Natural killer cell (primary cell): Measurements from ENCODE around the gene ATOH8. TPM values are rescaled to one million over a fixed set of nuclear protein-coding genes. Genes with fewer than 3 reads are reported as not detected.

Source experiments
- ATAC-seq, 3 donors: fragments of 150-1000 bp in 2 of 3; fragments of 200-7000 bp in 1 of 3; cut with Tn5 transposase; 1 replicate in 1 of 3; 2 replicates in 2 of 3; pipeline ENCODE4 v1.10.0; 2021; ENCODE audit warnings: mild to moderate bottlenecking in 2 of 3, moderate library complexity in 2 of 3
- DNase-seq, 2 donors: peaks; one replicate each; pipeline versions ENCODE4 v3.0.0 to v3.0.0-alpha.2; 2013 to 2021; ENCODE audit warnings: mixed read lengths in 1 of 2
- H3K27ac ChIP-seq: one replicate; pipeline ENCODE4 v1.5.1; 2013; ENCODE audit warnings: mild to moderate bottlenecking, low read length
- H3K27me3 ChIP-seq: one replicate; pipeline ENCODE4 v1.6.1; 2013; ENCODE audit warnings: low read length; ENCODE audit not compliant: control insufficient read depth, insufficient read depth
- H3K36me3 ChIP-seq: one replicate; pipeline ENCODE4 v1.6.1; 2013; ENCODE audit warnings: low read length; ENCODE audit not compliant: control insufficient read depth, insufficient read depth
- H3K4me1 ChIP-seq: one replicate; pipeline ENCODE4 v1.6.1; 2013; ENCODE audit warnings: low read length; ENCODE audit not compliant: control insufficient read depth, insufficient read depth
- H3K4me3 ChIP-seq: one replicate; pipeline ENCODE4 v1.5.1; 2013; ENCODE audit warnings: low read length
- H3K9me3 ChIP-seq: one replicate; pipeline ENCODE4 v1.6.1; 2013; ENCODE audit warnings: low read length; ENCODE audit not compliant: control insufficient read depth, insufficient read depth
- H3K27ac Mint-ChIP-seq, 2 donors: one replicate each; pipeline ENCODE4 v1.8.0; 2022; ENCODE audit warnings: mild to moderate bottlenecking in 2 of 2, mixed read lengths in 2 of 2, moderate library complexity in 1 of 2
- H3K27me3 Mint-ChIP-seq, 2 donors: one replicate each; pipeline ENCODE4 v1.8.0; 2022; ENCODE audit warnings: low read depth in 2 of 2, mixed read lengths in 2 of 2
- H3K36me3 Mint-ChIP-seq: one replicate; pipeline ENCODE4 v1.8.0; 2022; ENCODE audit warnings: mixed read lengths
- H3K4me1 Mint-ChIP-seq, 2 donors: one replicate each; pipeline ENCODE4 v1.8.0; 2022; ENCODE audit warnings: mixed read lengths in 2 of 2
- H3K4me3 Mint-ChIP-seq: one replicate; pipeline ENCODE4 v1.8.0; 2022; ENCODE audit warnings: mild to moderate bottlenecking, moderate library complexity, mixed read lengths
- H3K9me3 Mint-ChIP-seq, 2 donors: one replicate each; pipeline ENCODE4 v1.8.0; 2022; ENCODE audit warnings: mixed read lengths in 2 of 2
- WGBS: methylation state at CpG from one replicate; pipeline ENCODE4 v1.1.7; 2013; ENCODE audit warnings: missing lambda C conversion rate; ENCODE audit not compliant: insufficient coverage; 5-methylcytosine and 5-hydroxymethylcytosine counted together
- intact Hi-C: fragments of 100-400 bp; cut with micrococcal nuclease; formaldehyde crosslinking; loops from one replicate; pipeline ENCODE4 v1.14.2; 2022
- total RNA-seq, 4 donors: library from RNA; stranded (reverse); fragments of 120-200 nt in 1 of 4; gene quantifications; one replicate each; pipeline versions ENCODE4 v1.2.3 to v1.2.4, GENCODE V29; 2013 to 2022
- TF ChIP-seq, protein P1 (sequence below): fragments of 200-600 bp; IDR thresholded peaks from one replicate; pipeline ENCODE4 v1.8.0; 2022; ENCODE audit warnings: antibody characterized with exemption

The ATOH8 gene
- total RNA-seq, 3 donors from 2014 or later (not counting 1 experiment from before 2014, with no cell fraction given): 0.23 TPM; not detected in 2

DNA sequence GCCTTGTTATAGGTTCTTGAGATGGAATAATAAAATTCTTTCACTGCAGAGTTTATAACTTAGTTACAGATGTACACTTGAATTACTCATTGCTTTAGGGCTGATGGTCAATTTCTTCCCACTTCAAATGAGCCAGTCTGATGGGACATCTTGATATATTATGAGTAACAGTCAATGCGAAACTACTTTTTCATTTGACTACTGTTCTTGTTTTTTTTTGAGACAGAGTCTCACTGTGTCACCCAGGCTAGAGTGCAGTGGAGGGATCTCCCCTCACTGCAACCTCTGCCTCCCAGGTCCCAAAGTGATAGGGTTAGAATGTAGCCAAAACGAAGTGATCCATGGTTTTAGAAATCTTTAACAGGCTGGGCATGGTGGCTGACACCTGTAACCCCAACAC lies 77.9 kb downstream of the ATOH8 start:
- Mint-ChIP-seq H3K9me3 (no peaks in the 10 kb centered on the region), H3K27me3 (no peaks in the 10 kb centered on the region), H3K27ac (no peak overlapping the region), H3K4me1 (peaks cover 19 to 21% of the 10 kb centered on the region in 2 donors), H3K4me3 (no peak overlapping the region), H3K36me3 (no peaks in the 10 kb centered on the region)
- H3K9me3 ChIP-seq: no peaks in the 10 kb centered on the region
- no peaks in the 10 kb centered on the region for H3K36me3 ChIP-seq
- H3K27me3 ChIP-seq: no peaks in the 10 kb centered on the region
- peaks cover 12% of the 10 kb centered on the region for H3K4me1 ChIP-seq
- ATAC-seq (no peak), DNase-seq (no peak)
- H3K4me3 ChIP-seq: no peak overlapping the region
- WGBS: 88% methylated on average over 2 of the region's 2 CpGs
- H3K27ac ChIP-seq: no peak overlapping the region
- TF ChIP-seq, protein P1, sequence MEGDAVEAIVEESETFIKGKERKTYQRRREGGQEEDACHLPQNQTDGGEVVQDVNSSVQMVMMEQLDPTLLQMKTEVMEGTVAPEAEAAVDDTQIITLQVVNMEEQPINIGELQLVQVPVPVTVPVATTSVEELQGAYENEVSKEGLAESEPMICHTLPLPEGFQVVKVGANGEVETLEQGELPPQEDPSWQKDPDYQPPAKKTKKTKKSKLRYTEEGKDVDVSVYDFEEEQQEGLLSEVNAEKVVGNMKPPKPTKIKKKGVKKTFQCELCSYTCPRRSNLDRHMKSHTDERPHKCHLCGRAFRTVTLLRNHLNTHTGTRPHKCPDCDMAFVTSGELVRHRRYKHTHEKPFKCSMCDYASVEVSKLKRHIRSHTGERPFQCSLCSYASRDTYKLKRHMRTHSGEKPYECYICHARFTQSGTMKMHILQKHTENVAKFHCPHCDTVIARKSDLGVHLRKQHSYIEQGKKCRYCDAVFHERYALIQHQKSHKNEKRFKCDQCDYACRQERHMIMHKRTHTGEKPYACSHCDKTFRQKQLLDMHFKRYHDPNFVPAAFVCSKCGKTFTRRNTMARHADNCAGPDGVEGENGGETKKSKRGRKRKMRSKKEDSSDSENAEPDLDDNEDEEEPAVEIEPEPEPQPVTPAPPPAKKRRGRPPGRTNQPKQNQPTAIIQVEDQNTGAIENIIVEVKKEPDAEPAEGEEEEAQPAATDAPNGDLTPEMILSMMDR: no peak
- intact Hi-C loops: no loop called here

DNA sequence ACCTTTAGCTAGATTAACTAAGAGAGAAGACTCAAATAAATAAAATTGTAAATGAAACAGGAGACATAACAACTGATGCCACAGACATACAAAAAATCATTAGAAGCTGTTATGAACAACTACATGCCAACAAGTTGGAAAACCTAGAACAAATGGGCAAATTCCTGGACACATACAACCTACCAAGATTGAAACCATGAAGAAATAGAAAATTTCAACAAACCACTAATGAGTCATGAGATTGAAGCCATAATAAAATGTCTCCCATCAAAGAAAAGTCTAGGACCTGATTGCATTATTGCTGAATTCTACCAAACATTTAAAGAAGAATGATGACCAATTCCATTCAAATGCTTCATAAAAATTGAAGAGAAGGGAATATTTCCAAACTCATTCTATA lies 80.7 kb downstream of the ATOH8 start:
- ATAC-seq: no peak
- H3K36me3 ChIP-seq: peaks cover 1% of the 10 kb centered on the region
- no peak overlapping the region for H3K27ac ChIP-seq
- H3K4me1 ChIP-seq: peaks cover 2% of the 10 kb centered on the region
- Mint-ChIP-seq H3K4me1 (peaks cover 11% of the 10 kb centered on the region in 2 donors), H3K4me3 (no peak overlapping the region), H3K27ac (peak overlapping the region in 1 of 2 donors; percentile 39), H3K9me3 (no peaks in the 10 kb centered on the region), H3K36me3 (no peaks in the 10 kb centered on the region), H3K27me3 (no peaks in the 10 kb centered on the region)
- H3K9me3 ChIP-seq: no peaks in the 10 kb centered on the region
- no peak overlapping the region for H3K4me3 ChIP-seq
- TF ChIP-seq, protein P1: no peak
- DNase-seq: no peak
- intact Hi-C loops: no loop called here
- H3K27me3 ChIP-seq: no peaks in the 10 kb centered on the region

Other genes with a start within 250 kb of the ATOH8 start
- gene MAT2A, start 214.8 kb upstream of the ATOH8 start, total RNA-seq: 100 to 1,000 TPM; 116 to 141 (median 135) TPM
- 10 to 100 TPM; 21.3 to 21.7 (median 21.4) TPM for gene GGCX, start 192.5 kb upstream of the ATOH8 start, total RNA-seq
- gene VAMP8, start 176.4 kb upstream of the ATOH8 start, total RNA-seq: 100 to 1,000 TPM; 105 to 116 (median 111) TPM
- gene VAMP5, start 169.6 kb upstream of the ATOH8 start, total RNA-seq: 10 to 100 TPM; 35.0 to 50.7 (median 36.7) TPM
- 10 to 100 TPM; 65.0 to 75.0 (median 66.7) TPM for gene RNF181, start 158.2 kb upstream of the ATOH8 start, total RNA-seq
- 10 to 100 TPM; 10.4 to 13.3 (median 10.9) TPM for gene TMEM150A, start 151.3 kb upstream of the ATOH8 start, total RNA-seq
- 10 to 100 TPM; 36.4 to 60.8 (median 48.4) TPM for gene C2orf68, start 141.9 kb upstream of the ATOH8 start, total RNA-seq
- 10 to 100 TPM; 49.6 to 68.5 (median 63.2) TPM for gene USP39, start 137.8 kb upstream of the ATOH8 start, total RNA-seq
- not detected for gene SFTPB, start 85.8 kb upstream of the ATOH8 start, total RNA-seq
- gene GNLY, start 59.6 kb upstream of the ATOH8 start, total RNA-seq: 1,000 to 10,000 TPM; 4,938 to 8,199 (median 6,542) TPM
- gene ST3GAL5, start 135.0 kb downstream of the ATOH8 start, total RNA-seq: 10 to 100 TPM; 54.6 to 72.4 (median 66.1) TPM